Pancreas (tissue), 10 donors: ENCODE data around the gene CES1. TPM values are rescaled to one million over a fixed set of nuclear protein-coding genes. Genes with fewer than 3 reads are reported as not detected.

ENCODE experiments used
- ATAC-seq, 4 donors: fragments of 200-7000 bp; cut with Tn5 transposase; one replicate each; pipeline versions ENCODE4 v1.8.0 to v1.9.1; 2020; ENCODE audit warnings: mild to moderate bottlenecking in 4 of 4, moderate library complexity in 4 of 4
- DNase-seq, 6 donors: peaks; one replicate each; pipeline ENCODE4 v3.0.0-alpha.2; 2020
- FAIRE-seq: peaks from 2 replicates; lab custom pipeline; 2012; peaks lifted over from hg19 to GRCh38; lab: Jason Lieb, UNC
- H3K27ac ChIP-seq, 4 donors: fragments of 200-600 bp; sonication (generic); 1 replicate in 3 of 4; 2 replicates in 1 of 4; pipeline versions ENCODE4 v1.5.0 to v1.8.0; 2020
- H3K27me3 ChIP-seq, 4 donors: fragments of 200-600 bp; one replicate each; pipeline ENCODE4 v1.8.0; 2021
- H3K36me3 ChIP-seq, 3 donors: fragments of 200-600 bp; sonication (generic) in 1 of 3; one replicate each; pipeline versions ENCODE4 v1.5.0 to v1.8.0; 2020 to 2021
- H3K4me1 ChIP-seq, 3 donors: fragments of 200-600 bp; one replicate each; pipeline ENCODE4 v1.8.0; 2021
- H3K4me3 ChIP-seq, 4 donors: fragments of 200-600 bp; sonication (generic) in 2 of 4; one replicate each; pipeline versions ENCODE4 v1.5.0 to v1.8.0; 2020 to 2021
- H3K9me3 ChIP-seq, 4 donors: fragments of 200-600 bp; one replicate each; pipeline ENCODE4 v1.8.0; 2021
- WGBS, 2 donors: extraction: QIAGEN DNeasy Blood & Tissue Kit; methylation state at CpG; one replicate each; pipeline ENCODE4 v1.1.7; 2013; 5-methylcytosine and 5-hydroxymethylcytosine counted together
- intact Hi-C, 3 donors: fragments of 100-400 bp; cut with DNase I; formaldehyde crosslinking; loops; one replicate each; pipeline versions ENCODE4 v1.11.1 to v1.14.2; 2022
- polyA plus RNA-seq, 2 donors: library from polyadenylated mRNA; stranded (reverse); fragments of 200-250 nt; gene quantifications; one replicate each; pipeline ENCODE4 v1.2.3, GENCODE V29; 2013
- total RNA-seq, 6 donors: library from RNA; stranded (reverse); fragmentation: NEBNext Ultra II Directional in 4 of 6; extraction: Animal tissue kit (Norgen Biotek cat#: 25700) in 4 of 6; gene quantifications; one replicate each; pipeline versions ENCODE4 v1.2.1 to v1.2.4, GENCODE V29; 2021 to 2023
- TF ChIP-seq, protein P1 (sequence below), 4 donors: fragments of 200-600 bp; sonication (generic) in 3 of 4; IDR thresholded peaks; one replicate each; pipeline versions ENCODE4 v1.5.0 to v1.8.0; 2021; ENCODE audit warnings: antibody characterized with exemption in 4 of 4
- donor health status: healthy with polysubstance abuse.
- donor health status: DM: no; HTN: no; CAD: no; lungs with moderate emphysema.
- donor health status: DM: no; HTN: no; CAD: no.
- donor health status: control.
- donor health status: control.
- donor health status: Bipolar disorder and iron deficiency.
- donor health status: DM: yes; HTN: yes; CAD: no.
- donor health status: DM: no; HTN: no; CAD: no.
- donor health status: DM: no; HTN: no; CAD: no.
- donor health status: DM: yes; HTN: yes; CAD: no.

The CES1 gene
- 10 to 100 TPM; 11.4 to 24.7 (median 12.7) TPM for total RNA-seq
- 10 to 100 TPM in 1 of 2 donors, 1 to 10 TPM in 1; 9.0 to 34.8 TPM for polyA plus RNA-seq

DNA sequence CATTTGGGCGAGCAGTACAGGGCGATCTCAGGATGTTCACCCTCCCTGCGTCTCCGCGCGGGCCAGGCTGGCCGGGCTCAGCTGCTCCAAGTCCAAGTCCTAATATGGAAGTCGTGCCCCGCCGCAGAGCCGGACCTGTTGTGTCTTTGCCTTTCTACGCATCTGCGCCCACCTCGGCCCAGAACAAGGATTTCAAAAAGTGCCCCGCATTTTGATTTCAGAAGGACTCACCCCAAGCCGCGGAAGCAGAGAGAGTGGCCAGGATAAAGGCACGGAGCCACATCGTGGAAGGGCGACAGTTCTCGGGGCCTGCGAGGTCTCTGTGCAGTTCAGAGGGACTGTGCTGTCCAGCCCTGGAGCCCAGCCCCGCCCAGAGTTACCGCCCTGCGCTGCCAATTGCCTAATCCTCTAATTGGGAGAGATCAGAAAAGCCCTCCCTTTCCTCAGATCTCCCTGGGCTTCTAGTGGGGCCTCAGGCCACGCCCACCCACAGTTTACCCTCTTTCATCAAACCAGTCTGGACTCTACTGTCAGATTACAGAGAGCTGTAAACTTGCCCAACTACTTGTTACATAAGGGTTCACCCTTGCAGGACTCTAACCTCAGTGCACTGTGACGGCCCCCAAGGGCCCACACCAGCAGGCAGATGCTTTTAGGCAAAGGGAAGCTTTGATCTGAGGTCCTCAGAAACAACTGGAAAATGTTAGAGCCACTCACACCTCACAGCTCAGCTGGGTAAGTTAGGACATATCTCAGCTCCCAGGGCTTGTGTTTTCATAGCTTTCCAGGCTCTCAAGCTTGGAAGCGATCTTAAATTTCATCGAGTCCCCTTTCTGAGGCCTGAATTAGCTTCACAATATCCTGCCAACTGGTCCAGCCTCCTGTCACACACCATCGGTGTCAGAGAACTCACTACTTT is at the start of gene CES1:
Gene CES1, minus strand, starts transcription at position 324 of the 919 bp plus-strand sequence. Its CDS starts 41 bp downstream, at position 283.
- peak within 1 kb of the TSS in 1 of 4 donors; percentile 5 for H3K27ac ChIP-seq
- TF ChIP-seq, protein P1, sequence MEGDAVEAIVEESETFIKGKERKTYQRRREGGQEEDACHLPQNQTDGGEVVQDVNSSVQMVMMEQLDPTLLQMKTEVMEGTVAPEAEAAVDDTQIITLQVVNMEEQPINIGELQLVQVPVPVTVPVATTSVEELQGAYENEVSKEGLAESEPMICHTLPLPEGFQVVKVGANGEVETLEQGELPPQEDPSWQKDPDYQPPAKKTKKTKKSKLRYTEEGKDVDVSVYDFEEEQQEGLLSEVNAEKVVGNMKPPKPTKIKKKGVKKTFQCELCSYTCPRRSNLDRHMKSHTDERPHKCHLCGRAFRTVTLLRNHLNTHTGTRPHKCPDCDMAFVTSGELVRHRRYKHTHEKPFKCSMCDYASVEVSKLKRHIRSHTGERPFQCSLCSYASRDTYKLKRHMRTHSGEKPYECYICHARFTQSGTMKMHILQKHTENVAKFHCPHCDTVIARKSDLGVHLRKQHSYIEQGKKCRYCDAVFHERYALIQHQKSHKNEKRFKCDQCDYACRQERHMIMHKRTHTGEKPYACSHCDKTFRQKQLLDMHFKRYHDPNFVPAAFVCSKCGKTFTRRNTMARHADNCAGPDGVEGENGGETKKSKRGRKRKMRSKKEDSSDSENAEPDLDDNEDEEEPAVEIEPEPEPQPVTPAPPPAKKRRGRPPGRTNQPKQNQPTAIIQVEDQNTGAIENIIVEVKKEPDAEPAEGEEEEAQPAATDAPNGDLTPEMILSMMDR (IDR thresholded peaks at IDR 0.05) = no peak
- ATAC-seq (peak; percentile 61 to 86 (median 72)), FAIRE-seq (no peak), DNase-seq (peak; percentile 44 to 85 (median 54))
- no peak within 1 kb of the TSS for H3K4me3 ChIP-seq
- H3K27me3 ChIP-seq = no peaks in the 10 kb centered on the region
- no peaks in the 10 kb centered on the region for H3K36me3 ChIP-seq
- no peaks in the 10 kb centered on the region for H3K4me1 ChIP-seq
- intact Hi-C loops = no loop called here
- WGBS, 2 donors = 55 to 64% methylated on average over 30 of the region's 30 CpGs
- no peaks in the 10 kb centered on the region for H3K9me3 ChIP-seq

DNA sequence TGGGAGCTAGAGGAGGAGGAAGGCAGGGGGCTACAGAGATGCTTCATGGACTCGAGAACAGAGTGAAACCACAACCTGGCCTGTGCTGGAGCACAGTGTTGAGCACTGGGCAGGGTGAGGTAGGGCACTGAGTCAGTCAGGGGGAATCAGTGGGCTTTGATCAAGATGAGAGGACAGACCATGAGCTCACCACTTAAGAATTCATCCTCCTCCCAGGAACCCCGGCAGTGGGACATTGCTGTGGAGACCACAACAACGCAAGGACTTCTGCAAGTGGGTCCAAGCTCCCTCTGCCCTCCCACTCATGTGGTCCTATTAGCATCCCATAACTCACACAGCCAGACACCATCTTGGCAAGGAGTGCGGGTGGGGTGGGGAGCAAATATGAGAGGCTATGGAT is 44.0 kb upstream of the CES1 start:
- Histone ChIP-seq H3K27ac (no peak overlapping the region), H3K4me1 (no peaks in the 10 kb centered on the region), H3K4me3 (no peak overlapping the region), H3K27me3 (no peaks in the 10 kb centered on the region), H3K9me3 (no peaks in the 10 kb centered on the region), H3K36me3 (no peaks in the 10 kb centered on the region)
- DNase-seq (no peak), ATAC-seq (no peak), FAIRE-seq (no peak)
- intact Hi-C loops = no loop called here
- WGBS, 2 donors = 43 to 57% methylated on average over 4 of the region's 4 CpGs
- TF ChIP-seq, protein P1 (IDR thresholded peaks at IDR 0.05) = no peak

DNA sequence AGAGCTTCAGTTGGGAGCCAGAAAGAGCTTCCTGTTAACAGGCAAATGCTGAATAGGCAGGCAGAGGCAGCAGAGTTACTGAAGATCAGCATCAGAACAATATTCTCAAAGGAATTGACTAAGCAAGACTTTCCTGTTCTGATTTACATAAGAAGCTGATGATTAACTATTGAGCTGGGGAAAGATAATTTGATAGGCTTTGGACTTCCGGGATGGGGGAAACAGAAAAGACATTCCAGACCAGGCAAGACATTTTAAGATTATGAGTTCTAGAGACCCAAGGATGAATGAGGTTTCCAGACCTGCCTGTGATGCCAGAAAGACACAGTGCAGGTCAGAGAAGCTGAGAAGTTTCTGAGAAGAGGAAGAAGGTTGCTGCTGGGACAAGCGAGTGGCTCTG is 42.4 kb upstream of the CES1 start, which contains the start of gene CES5A:
Gene CES5A, minus strand, starts transcription at position 101 of the 400 bp plus-strand sequence. CDS start 152 bp downstream, outside the sequence.
- ATAC-seq (peak in 1 of 4 donors; percentile 30), FAIRE-seq (no peak), DNase-seq (no peak)
- TF ChIP-seq, protein P1 (IDR thresholded peaks at IDR 0.05) = no peak
- no peaks in the 10 kb centered on the region for H3K9me3 ChIP-seq
- intact Hi-C loops = no loop called here
- H3K36me3 ChIP-seq = no peaks in the 10 kb centered on the region
- H3K27ac ChIP-seq = no peak within 1 kb of the TSS
- H3K4me3 ChIP-seq = no peak within 1 kb of the TSS
- 40 to 41% methylated on average over 2 of the region's 2 CpGs for WGBS, 2 donors
- H3K27me3 ChIP-seq = no peaks in the 10 kb centered on the region
- H3K4me1 ChIP-seq = no peaks in the 10 kb centered on the region

DNA sequence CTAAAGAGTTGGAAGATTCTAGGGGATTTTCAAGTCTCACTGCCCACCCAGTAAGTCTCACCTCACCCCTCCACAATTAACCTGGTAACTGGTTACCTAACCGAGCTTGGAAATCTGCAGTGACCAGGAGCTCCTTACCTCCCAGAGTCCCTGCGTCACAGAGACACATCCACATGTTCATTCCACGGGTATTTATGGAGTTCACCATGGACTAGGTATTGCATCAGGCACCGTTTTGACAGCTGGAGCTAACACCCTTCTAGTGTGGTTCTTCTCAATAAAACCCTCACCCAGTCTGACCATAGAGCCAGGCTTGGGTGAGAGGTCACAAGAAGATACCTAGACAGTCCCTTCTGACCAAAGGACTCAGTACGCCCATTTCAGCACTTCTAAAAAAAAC is 40.2 kb upstream of the CES1 start:
- H3K4me1 ChIP-seq = no peaks in the 10 kb centered on the region
- no peak overlapping the region for H3K27ac ChIP-seq
- DNase-seq = no peak
- no peak for ATAC-seq
- no peaks in the 10 kb centered on the region for H3K36me3 ChIP-seq
- no peak for FAIRE-seq
- no peaks in the 10 kb centered on the region for H3K9me3 ChIP-seq
- H3K4me3 ChIP-seq = no peak overlapping the region
- TF ChIP-seq, protein P1 (IDR thresholded peaks at IDR 0.05) = no peak
- 75 to 81% methylated on average over 5 of the region's 5 CpGs for WGBS, 2 donors
- no peaks in the 10 kb centered on the region for H3K27me3 ChIP-seq
- intact Hi-C loops = no loop called here
